Neural cell (in vitro differentiated cells): ENCODE data around the gene ABHD16B. TPM values are rescaled to one million over a fixed set of nuclear protein-coding genes. Genes with fewer than 3 reads are reported as not detected.
A peak's percentile ranks its signal among the peaks of the same experiment; 100 is the strongest.

Source experiments
- H2AFZ ChIP-seq: fragments of 200-600, 300-800 bp; sonication (generic), shearing (Covaris generic); 2 replicates; pipeline ENCODE4 v1.6.0; 2014; ENCODE audit warnings: low read depth, mild to moderate bottlenecking, antibody characterized with exemption, low read length, moderate library complexity
- H3F3A ChIP-seq: fragments of 200-600 bp; shearing (Covaris generic); 2 replicates; pipeline ENCODE4 v1.6.1; 2016; ENCODE audit warnings: mild to moderate bottlenecking, moderate library complexity, mixed read lengths, antibody characterized with exemption, low read length; ENCODE audit not compliant: insufficient read depth, poor library complexity, severe bottlenecking
- H3K27ac ChIP-seq: fragments of 200-600, 300-800 bp; sonication (generic), shearing (Covaris generic); 2 replicates; pipeline ENCODE4 v1.5.1; 2014; ENCODE audit warnings: mild to moderate bottlenecking, low read length, moderate library complexity
- H3K27me3 ChIP-seq: fragments of 300-800, 200-600 bp; sonication (generic), shearing (Covaris generic); 2 replicates; pipeline ENCODE4 v1.6.0; 2014; ENCODE audit warnings: mild to moderate bottlenecking, low read depth, low read length, moderate library complexity; ENCODE audit not compliant: insufficient read depth
- H3K36me3 ChIP-seq: fragments of 300-800, 200-600 bp; sonication (generic), shearing (Covaris generic); 2 replicates; pipeline ENCODE4 v1.5.1; 2014; ENCODE audit warnings: mild to moderate bottlenecking, antibody characterized with exemption, low read length, moderate library complexity; ENCODE audit not compliant: insufficient read depth
- H3K4me2 ChIP-seq: fragments of 300-800, 200-600 bp; sonication (generic), shearing (Covaris generic); 2 replicates; pipeline ENCODE4 v1.6.0; 2014; ENCODE audit warnings: mild to moderate bottlenecking, low read length
- H3K4me3 ChIP-seq: fragments of 300-800, 200-600 bp; sonication (generic), shearing (Covaris generic); 2 replicates; pipeline ENCODE4 v1.5.1; 2014; ENCODE audit warnings: mild to moderate bottlenecking, low read length, moderate library complexity
- H3K79me2 ChIP-seq: fragments of 200-600 bp; shearing (Covaris generic); replicated peaks from 2 replicates; pipeline ENCODE4 v1.6.0; 2014; ENCODE audit warnings: mild to moderate bottlenecking, low read length, moderate library complexity; ENCODE audit not compliant: insufficient read depth
- H3K9ac ChIP-seq: fragments of 300-800, 200-600 bp; sonication (generic), shearing (Covaris generic); 2 replicates; pipeline ENCODE4 v1.6.1; 2016; ENCODE audit warnings: mild to moderate bottlenecking, low read length, mixed read lengths
- H3K9me2 ChIP-seq: fragments of 200-600 bp; shearing (Covaris generic); 2 replicates; pipeline ENCODE4 v1.6.1; 2016; ENCODE audit warnings: mild to moderate bottlenecking, low read length, mixed read lengths; ENCODE audit not compliant: insufficient read depth
- H3K9me3 ChIP-seq: fragments of 200-600, 300-800 bp; sonication (generic), shearing (Covaris generic); 2 replicates; pipeline ENCODE4 v1.6.1; 2016; ENCODE audit warnings: mild to moderate bottlenecking, mixed run types, low read length, moderate library complexity, mixed read lengths
- H4K20me1 ChIP-seq: fragments of 200-600 bp; shearing (Covaris generic); 2 replicates; pipeline ENCODE4 v1.6.1; 2016; ENCODE audit warnings: mild to moderate bottlenecking, mixed run types; ENCODE audit not compliant: insufficient read depth
- EP300 ChIP-seq: fragments of 450-650 bp; conservative IDR thresholded peaks from 2 replicates; pipeline ENCODE4 v1.6.1; 2014; ENCODE audit warnings: antibody characterized with exemption, mild to moderate bottlenecking, moderate library complexity; ENCODE audit not compliant: poor library complexity, severe bottlenecking
- EZH2 ChIP-seq: fragments of 200-600, 300-800 bp; shearing (Covaris generic), sonication (generic); IDR thresholded peaks from 2 replicates; pipeline ENCODE4 v1.6.1; 2014; ENCODE audit warnings: antibody characterized with exemption, low read length, borderline replicate concordance, mild to moderate bottlenecking; ENCODE audit not compliant: insufficient read depth, poor library complexity, severe bottlenecking
- MXI1 ChIP-seq: fragments of 450-650 bp; conservative IDR thresholded peaks from 2 replicates; pipeline ENCODE4 v1.6.1; 2014; ENCODE audit warnings: antibody characterized with exemption, mild to moderate bottlenecking; ENCODE audit not compliant: poor library complexity, severe bottlenecking
- RAD21 ChIP-seq: fragments of 450-650 bp; conservative IDR thresholded peaks from 2 replicates; pipeline ENCODE4 v1.6.1; 2014; ENCODE audit warnings: antibody characterized with exemption, mild to moderate bottlenecking, moderate library complexity
- TAF1 ChIP-seq: IDR thresholded peaks from 2 replicates; pipeline ENCODE4 v1.6.1; 2012; ENCODE audit warnings: low read depth
- polyA plus RNA-seq: library from polyadenylated mRNA; depleted of rRNA; stranded (reverse); fragments of >200 nt; gene quantifications from 2 replicates; pipeline ENCODE4 v1.2.3, GENCODE V29; 2014

Gene ABHD16B
- polyA plus RNA-seq, 1 donor from 2014 or later = not detected

DNA sequence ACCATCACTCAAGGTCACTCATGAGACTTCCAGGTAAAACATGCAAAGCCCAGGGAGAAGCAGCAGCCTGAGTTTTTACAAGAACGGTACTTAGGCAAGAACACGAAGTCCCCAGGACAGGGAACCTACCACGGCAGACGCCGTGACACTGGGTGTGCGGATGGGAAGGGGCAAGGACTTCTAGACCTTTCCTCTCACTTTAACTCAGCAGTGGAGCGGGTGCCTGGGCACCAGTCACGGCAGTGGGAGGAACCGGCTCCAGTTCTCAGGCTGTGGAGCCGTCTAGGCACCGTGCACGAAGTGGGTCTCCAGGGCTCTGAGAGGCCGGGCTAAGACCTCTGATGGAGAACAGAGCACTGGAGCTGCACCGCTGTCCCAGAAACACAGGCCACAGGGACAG, 32.8 kb upstream of the ABHD16B start:
- peak overlapping the region; percentile 90 for H3K4me3 ChIP-seq
- H3K9me3 ChIP-seq = no peaks in the 10 kb centered on the region
- TF ChIP-seq EZH2 = no peak
- H3K9me2 ChIP-seq = no peaks in the 10 kb centered on the region
- H3F3A ChIP-seq = peaks cover 5% of the 10 kb centered on the region
- no peaks in the 10 kb centered on the region for H4K20me1 ChIP-seq
- H3K27me3 ChIP-seq = peaks cover 12% of the 10 kb centered on the region
- H3K27ac ChIP-seq = no peak overlapping the region
- no peak overlapping the region for H3K9ac ChIP-seq
- peaks cover 47% of the 10 kb centered on the region for H3K79me2 ChIP-seq
- H2AFZ ChIP-seq = no peak overlapping the region
- H3K36me3 ChIP-seq = no peaks in the 10 kb centered on the region
- peak overlapping the region; percentile 95 for H3K4me2 ChIP-seq

DNA sequence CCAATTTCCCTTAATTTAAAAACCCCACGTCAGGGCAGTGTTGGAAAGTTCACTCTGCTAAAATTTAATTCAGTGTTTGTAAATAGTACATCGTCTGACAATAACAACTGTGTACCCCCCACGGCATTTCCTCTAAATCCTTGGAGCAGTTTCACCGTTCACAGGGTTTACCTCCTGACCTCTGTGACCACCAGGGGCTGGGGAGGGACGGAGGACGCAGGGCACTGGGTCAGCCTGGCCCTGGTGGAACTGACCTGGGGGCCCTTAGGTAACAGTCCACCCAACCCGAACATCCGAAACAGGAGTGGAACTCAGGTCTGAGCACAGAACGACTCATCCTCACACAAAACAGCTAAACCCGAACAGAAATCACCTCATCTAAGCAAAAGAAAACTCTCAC, 32.3 kb upstream of the ABHD16B start:
- peak overlapping the region; percentile 74 for H3K9ac ChIP-seq
- H3K9me3 ChIP-seq = no peaks in the 10 kb centered on the region
- TF ChIP-seq EP300 (no peak), TAF1 (no peak)
- no peaks in the 10 kb centered on the region for H3K9me2 ChIP-seq
- no peaks in the 10 kb centered on the region for H3K36me3 ChIP-seq
- no peaks in the 10 kb centered on the region for H4K20me1 ChIP-seq
- peak overlapping the region; percentile 90 for H3K4me3 ChIP-seq
- peaks cover 12% of the 10 kb centered on the region for H3K27me3 ChIP-seq
- H2AFZ ChIP-seq = no peak overlapping the region
- H3F3A ChIP-seq = peaks cover 5% of the 10 kb centered on the region
- H3K4me2 ChIP-seq = peak overlapping the region; percentile 95
- no peak overlapping the region for H3K27ac ChIP-seq
- peaks cover 47% of the 10 kb centered on the region for H3K79me2 ChIP-seq

DNA sequence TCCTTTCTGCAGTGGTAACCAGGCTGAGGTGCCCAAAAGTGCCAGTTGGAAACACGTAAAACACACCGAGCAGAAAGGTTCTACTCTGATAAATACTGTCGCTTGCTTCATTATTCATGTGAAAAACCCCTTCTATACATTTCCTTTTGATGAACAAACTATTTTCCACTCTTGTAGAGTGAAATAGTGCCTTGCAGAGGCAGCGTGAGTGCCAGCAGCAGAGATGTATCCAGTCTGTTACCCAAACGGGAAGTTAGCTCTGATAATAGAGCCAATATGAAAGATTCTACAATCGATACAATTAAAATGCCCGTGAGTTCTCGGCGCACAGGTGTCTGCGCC, 31.7 kb upstream of the ABHD16B start:
- Histone ChIP-seq H3K9me2 (no peaks in the 10 kb centered on the region), H3K9ac (peak overlapping the region; percentile 74), H2AFZ (no peak overlapping the region), H3K79me2 (peaks cover 44% of the 10 kb centered on the region), H3K27me3 (peaks cover 12% of the 10 kb centered on the region), H3F3A (peaks cover 5% of the 10 kb centered on the region), H4K20me1 (no peaks in the 10 kb centered on the region), H3K9me3 (no peaks in the 10 kb centered on the region), H3K4me2 (peak overlapping the region; percentile 95), H3K36me3 (no peaks in the 10 kb centered on the region), H3K4me3 (peak overlapping the region; percentile 90), H3K27ac (peak overlapping the region; percentile 55)
- peak; percentile 6 for TF ChIP-seq RAD21
- no peak for TF ChIP-seq TAF1

DNA sequence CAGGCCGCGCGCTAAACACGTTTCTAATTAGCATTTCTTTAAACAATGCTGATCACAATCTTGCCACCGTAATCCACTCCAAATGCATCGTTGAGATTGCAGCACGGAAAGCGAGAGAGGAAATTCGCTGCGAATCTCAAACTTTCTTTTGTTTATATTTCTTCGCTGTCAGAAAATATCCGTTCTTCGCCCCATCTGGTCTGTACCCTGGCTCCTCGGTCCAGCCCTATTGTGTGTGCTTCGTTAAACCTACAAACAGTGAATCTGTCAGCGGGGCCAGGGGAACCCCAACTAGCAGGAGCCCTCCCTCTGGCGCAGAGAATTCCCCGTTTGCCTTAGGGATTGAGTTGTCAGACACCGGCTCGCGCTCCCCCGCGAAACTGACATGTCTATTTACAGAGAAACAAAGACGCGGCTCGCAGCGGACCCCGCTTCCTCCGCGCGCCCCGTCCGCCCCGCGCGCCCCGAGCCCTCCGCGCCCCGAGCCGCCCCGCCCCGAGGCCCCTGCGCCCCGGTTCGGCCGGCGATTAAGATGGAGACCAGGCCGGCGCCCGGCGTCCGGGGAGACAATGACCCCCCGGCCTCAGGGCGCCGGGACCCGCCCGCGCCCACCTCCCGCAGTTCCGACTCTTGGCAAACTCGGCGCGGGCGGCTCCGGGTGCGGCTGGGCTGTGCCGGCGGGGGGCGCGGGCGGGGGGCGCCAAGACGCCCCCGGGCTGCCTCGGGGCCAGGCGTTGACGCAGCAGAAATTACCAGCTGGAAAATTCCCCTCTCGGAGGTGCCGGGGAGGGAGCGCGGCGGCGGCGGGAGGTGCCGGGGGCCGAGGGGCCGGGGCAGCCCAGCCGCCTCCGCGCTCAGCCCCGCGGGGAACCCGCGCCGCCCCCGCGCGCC, 31.1 kb upstream of the ABHD16B start:
- Histone ChIP-seq H3K27ac (peak overlapping the region; percentile 55), H3K36me3 (no peaks in the 10 kb centered on the region), H3K9me3 (no peaks in the 10 kb centered on the region), H3K9ac (peak overlapping the region; percentile 74), H3K4me2 (peak overlapping the region; percentile 95), H3F3A (peaks cover 5% of the 10 kb centered on the region), H4K20me1 (no peaks in the 10 kb centered on the region), H2AFZ (no peak overlapping the region), H3K27me3 (peaks cover 12% of the 10 kb centered on the region), H3K79me2 (peaks cover 44% of the 10 kb centered on the region), H3K9me2 (no peaks in the 10 kb centered on the region), H3K4me3 (peak overlapping the region; percentile 90)
- TF ChIP-seq TAF1 (no peak), MXI1 (peak; percentile 64)
